Epithelial cell of proximal tubule (primary cell): ENCODE measurements around the gene PRUNE1. TPM values are rescaled to one million over a fixed set of nuclear protein-coding genes. Genes with fewer than 3 reads are reported as not detected.
A peak's percentile ranks its signal among the peaks of the same experiment; 100 is the strongest.

Experiments
- DNase-seq: peaks from one replicate; pipeline ENCODE4 v3.0.0-alpha.2; 2011; ENCODE audit warnings: low read depth
- H3K4me3 ChIP-seq: 2 replicates; pipeline ENCODE4 v1.5.1; 2011; ENCODE audit warnings: low read depth, mild to moderate bottlenecking, low read length
- total RNA-seq: library from RNA; depleted of rRNA; stranded (reverse); fragments of >200 nt; gene quantifications from 2 replicates; pipeline ENCODE4 v1.2.3, GENCODE V29; 2015
- TF ChIP-seq, protein P1 (sequence below): conservative IDR thresholded peaks from 2 replicates; pipeline ENCODE4 v1.5.1; 2012; ENCODE audit warnings: low read depth, mild to moderate bottlenecking, low read length

Gene PRUNE1
- total RNA-seq, 1 donor from 2014 or later = 14.8 TPM

DNA sequence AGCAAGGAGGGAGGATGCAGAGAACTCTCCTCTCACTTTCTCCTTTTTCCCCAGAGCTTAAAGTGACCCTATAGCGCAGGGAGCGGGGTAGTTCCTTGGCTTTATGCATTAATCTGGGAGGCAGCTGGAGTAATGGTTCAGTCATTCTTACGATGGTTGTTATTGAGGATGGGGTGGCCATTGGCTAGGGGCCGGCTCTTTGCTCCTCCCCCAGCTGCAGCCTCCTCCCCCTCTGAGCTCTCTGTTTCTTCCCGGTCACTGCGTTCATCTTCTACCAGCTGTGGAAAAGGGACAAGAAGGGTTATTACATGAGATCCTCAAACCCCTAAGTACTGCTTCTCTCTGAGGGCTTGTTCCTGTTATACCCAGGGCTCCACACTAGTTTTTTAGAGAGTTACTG is 42.2 kb upstream of the PRUNE1 start:
- TF ChIP-seq, protein P1, sequence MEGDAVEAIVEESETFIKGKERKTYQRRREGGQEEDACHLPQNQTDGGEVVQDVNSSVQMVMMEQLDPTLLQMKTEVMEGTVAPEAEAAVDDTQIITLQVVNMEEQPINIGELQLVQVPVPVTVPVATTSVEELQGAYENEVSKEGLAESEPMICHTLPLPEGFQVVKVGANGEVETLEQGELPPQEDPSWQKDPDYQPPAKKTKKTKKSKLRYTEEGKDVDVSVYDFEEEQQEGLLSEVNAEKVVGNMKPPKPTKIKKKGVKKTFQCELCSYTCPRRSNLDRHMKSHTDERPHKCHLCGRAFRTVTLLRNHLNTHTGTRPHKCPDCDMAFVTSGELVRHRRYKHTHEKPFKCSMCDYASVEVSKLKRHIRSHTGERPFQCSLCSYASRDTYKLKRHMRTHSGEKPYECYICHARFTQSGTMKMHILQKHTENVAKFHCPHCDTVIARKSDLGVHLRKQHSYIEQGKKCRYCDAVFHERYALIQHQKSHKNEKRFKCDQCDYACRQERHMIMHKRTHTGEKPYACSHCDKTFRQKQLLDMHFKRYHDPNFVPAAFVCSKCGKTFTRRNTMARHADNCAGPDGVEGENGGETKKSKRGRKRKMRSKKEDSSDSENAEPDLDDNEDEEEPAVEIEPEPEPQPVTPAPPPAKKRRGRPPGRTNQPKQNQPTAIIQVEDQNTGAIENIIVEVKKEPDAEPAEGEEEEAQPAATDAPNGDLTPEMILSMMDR = no peak
- no peak for DNase-seq
- H3K4me3 ChIP-seq = no peak overlapping the region

DNA sequence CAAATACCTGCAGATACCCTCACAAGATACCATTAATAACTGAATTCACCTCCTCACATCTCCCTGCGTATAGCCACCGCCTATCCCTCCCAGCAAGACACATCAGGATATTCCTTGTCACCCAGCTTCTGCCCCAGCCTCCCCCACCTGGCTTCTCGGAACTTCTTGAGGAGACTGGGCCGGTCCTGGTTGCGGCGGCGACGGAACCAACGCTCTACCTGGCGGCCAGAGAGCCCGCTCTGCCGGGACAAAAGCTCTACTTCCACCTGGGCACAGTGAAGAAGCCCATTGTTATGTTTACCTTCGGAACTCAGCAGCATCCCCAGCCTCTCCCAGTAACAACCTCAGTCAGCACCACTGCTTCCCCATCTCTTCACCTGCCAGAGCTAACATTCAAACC is 40.3 kb upstream of the PRUNE1 start:
- DNase-seq = no peak
- TF ChIP-seq, protein P1 = no peak
- no peak overlapping the region for H3K4me3 ChIP-seq

- no peak overlapping the region for H3K4me3 ChIP-seq
- TF ChIP-seq, protein P1 = no peak
- DNase-seq = no peak
Measured at GRCh38 chr1:150968491-150968890, 39.8 kb upstream of the PRUNE1 start.

- TF ChIP-seq, protein P1 = no peak
- H3K4me3 ChIP-seq = no peak overlapping the region
- DNase-seq = no peak
Measured at GRCh38 chr1:150969626-150970025, 38.6 kb upstream of the PRUNE1 start.

DNA sequence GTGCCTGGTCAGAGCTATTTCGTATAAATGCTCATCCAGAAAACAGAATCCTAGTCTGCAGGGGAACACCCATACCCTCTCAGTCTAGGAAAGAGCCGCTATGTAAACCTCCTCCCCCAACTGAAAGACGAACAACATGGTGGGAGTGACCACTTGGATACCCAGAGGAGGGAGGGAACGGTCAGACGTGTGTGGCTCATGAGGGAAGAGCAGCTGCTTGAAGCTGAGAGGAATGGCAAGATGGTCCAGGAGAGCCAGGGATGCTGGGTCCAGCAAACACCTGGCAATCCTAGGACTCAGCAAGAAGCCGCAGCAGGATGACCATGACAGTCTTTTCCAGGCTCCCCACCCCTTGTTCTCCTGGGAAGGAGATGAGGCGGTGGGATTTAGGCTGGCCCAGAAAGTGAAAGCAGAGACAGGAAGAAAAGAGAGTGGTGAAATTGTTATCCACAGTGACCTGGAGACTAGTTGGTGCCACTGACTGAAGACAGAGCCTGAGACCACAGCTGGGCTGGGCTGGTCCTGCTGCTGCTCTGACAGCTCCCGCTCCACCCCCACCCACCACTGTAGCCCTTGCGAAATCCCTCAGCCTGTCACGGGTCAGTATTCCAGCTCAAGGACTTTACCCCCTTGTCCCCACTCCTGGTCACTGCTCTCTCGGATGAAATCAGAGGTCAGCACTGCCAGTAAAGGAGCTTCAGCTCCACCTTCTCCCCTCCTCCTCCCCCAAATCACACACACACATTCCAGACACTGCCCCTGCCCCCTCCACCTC is 37.3 kb upstream of the PRUNE1 start:
- no peak for DNase-seq
- H3K4me3 ChIP-seq = peak overlapping the region; percentile 83
- TF ChIP-seq, protein P1 = no peak

- TF ChIP-seq, protein P1 = peak; percentile 29
- H3K4me3 ChIP-seq = peak overlapping the region; percentile 83
- DNase-seq = no peak
Measured at GRCh38 chr1:150971583-150972416, 36.4 kb upstream of the PRUNE1 start.
